Tibial artery (tissue), 4 donors: ENCODE measurements around the gene HYI.
A peak's percentile ranks its signal among the peaks of the same experiment; 100 is the strongest.
"Not testable (repeated sequence)": the region's sequence is repeated elsewhere in the genome, so short reads cannot be mapped to it uniquely, and the experiment has no call there.

Experiments used
- DNase-seq, 2 donors: peaks; one replicate each; pipeline ENCODE4 v3.0.0-alpha.2; 2019
- H3K27ac ChIP-seq, 2 donors: fragments of 200-600 bp; sonication (generic) in 1 of 2; 1 replicate in 1 of 2; 2 replicates in 1 of 2; pipeline ENCODE4 v1.5.1; 2018 to 2019; ENCODE audit warnings: mild to moderate bottlenecking in 1 of 2
- H3K27me3 ChIP-seq, 2 donors: fragments of 200-600 bp; sonication (generic) in 1 of 2; one replicate each; pipeline versions ENCODE4 v1.5.1 to v1.6.0; 2016 to 2019
- H3K36me3 ChIP-seq, 3 donors: fragments of 200-600 bp; sonication (generic) in 2 of 3; one replicate each; pipeline ENCODE4 v1.5.1; 2016 to 2019; ENCODE audit warnings: mild to moderate bottlenecking in 2 of 3
- H3K4me1 ChIP-seq, 4 donors: fragments of 200-600 bp; sonication (generic) in 2 of 4; 1 replicate in 3 of 4; 2 replicates in 1 of 4; pipeline ENCODE4 v1.5.1; 2016 to 2019
- H3K4me3 ChIP-seq, 2 donors: fragments of 200-600 bp; sonication (generic) in 1 of 2; 1 replicate in 1 of 2; 2 replicates in 1 of 2; pipeline ENCODE4 v1.5.1; 2018 to 2019; ENCODE audit warnings: mild to moderate bottlenecking in 2 of 2
- H3K9me3 ChIP-seq, 3 donors: fragments of 200-600 bp; sonication (generic) in 1 of 3; one replicate each; pipeline ENCODE4 v1.5.1; 2016 to 2019
- CTCF ChIP-seq, 2 experiments: fragments of 200-600 bp in 1 of 2; fragments of 450-650 bp in 1 of 2; IDR thresholded peaks; one replicate each; pipeline ENCODE4 v1.5.1; 2017 to 2019; ENCODE audit warnings: antibody characterized with exemption in 2 of 2, mild to moderate bottlenecking in 1 of 2, moderate library complexity in 1 of 2
- intact Hi-C: fragments of 100-400 bp; cut with DNase I; formaldehyde crosslinking; loops from one replicate; pipeline ENCODE4 v1.15.0; 2023; ENCODE audit warnings: low total_unique reads

The HYI gene

GRCh38 chr1:43460988-43461693 is 7.4 kb upstream of the HYI start:
- TF ChIP-seq CTCF (IDR thresholded peaks at IDR 0.05) = no peak
- Histone ChIP-seq H3K4me1 (no peaks in the 10 kb centered on the region), H3K4me3 (no peak overlapping the region), H3K27me3 (no peaks in the 10 kb centered on the region), H3K9me3 (no peaks in the 10 kb centered on the region), H3K36me3 (no peaks in the 10 kb centered on the region), H3K27ac (no peak overlapping the region)
- no peak for DNase-seq
- intact Hi-C loops = no loop called here

DNA sequence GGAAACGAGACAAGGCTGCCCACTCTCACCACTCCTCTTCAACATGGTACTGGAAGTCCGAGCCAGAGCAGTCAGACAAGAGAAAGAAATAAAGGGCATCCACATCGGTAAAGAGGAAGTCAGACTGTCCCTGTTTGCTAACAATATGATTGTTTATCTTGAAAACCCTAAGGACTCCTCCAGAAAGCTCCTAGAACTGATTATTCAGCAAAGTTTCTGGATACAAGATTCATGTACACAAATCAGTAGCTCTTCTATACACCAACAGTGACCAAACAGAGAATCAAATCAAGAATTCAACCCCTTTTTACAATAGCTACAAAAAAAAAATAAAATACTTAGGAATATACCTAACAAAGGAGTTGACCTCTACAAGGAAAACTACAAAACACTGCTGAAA is 4.6 kb upstream of the HYI start:
- H3K9me3 ChIP-seq, H3K4me3 ChIP-seq, H3K27ac ChIP-seq, H3K4me1 ChIP-seq, DNase-seq, H3K27me3 ChIP-seq, H3K36me3 ChIP-seq: not testable (repeated sequence)
- intact Hi-C loops = loop anchor here (5.0 kb wide), 1 partner anchor 254 kb away; no protein-coding TSS in a partner anchor

DNA sequence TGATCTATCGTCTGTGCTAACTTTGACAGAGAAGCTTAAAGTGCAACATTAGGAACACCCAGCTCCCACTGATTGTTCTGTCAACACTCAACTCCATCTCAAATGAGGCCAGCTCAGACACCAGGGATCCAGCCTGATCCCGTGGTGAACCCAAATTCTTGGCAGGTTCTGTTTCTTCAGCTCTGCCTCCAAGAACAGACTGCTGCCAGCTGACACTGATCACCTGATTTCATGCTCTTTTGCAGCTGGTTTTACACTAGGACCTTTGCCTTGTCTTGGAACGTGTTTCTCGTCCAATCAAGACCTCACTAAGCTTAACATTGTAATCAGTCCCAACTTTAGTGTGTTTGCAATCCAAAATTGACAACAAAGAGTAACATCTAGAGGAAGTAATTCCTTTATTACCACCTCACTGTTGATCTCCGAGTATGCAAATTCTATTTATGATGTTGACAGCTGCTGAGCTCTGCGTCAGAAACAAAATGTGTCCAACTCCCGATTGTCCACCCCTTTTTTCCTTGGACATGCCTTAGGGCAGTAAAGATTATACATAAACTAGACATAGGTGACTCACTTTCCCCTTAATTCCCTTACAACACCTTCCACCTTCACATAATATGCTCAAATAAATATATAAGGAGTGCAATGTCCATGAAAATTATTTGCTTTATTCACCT is 1.6 kb upstream of the HYI start:
- no peak for DNase-seq
- intact Hi-C loops = loop anchor here (5.0 kb wide), 1 partner anchor 257 kb away; no protein-coding TSS in a partner anchor
- Histone ChIP-seq H3K9me3 (no peaks in the 10 kb centered on the region), H3K4me3 (no peak overlapping the region), H3K36me3 (peaks cover 12 to 20% (median 17%) of the 10 kb centered on the region in 3 donors), H3K4me1 (peaks cover 0 to 16% (median 10%) of the 10 kb centered on the region in 4 donors), H3K27me3 (no peaks in the 10 kb centered on the region), H3K27ac (no peak overlapping the region)
- no peak for TF ChIP-seq CTCF (IDR thresholded peaks at IDR 0.05)

DNA sequence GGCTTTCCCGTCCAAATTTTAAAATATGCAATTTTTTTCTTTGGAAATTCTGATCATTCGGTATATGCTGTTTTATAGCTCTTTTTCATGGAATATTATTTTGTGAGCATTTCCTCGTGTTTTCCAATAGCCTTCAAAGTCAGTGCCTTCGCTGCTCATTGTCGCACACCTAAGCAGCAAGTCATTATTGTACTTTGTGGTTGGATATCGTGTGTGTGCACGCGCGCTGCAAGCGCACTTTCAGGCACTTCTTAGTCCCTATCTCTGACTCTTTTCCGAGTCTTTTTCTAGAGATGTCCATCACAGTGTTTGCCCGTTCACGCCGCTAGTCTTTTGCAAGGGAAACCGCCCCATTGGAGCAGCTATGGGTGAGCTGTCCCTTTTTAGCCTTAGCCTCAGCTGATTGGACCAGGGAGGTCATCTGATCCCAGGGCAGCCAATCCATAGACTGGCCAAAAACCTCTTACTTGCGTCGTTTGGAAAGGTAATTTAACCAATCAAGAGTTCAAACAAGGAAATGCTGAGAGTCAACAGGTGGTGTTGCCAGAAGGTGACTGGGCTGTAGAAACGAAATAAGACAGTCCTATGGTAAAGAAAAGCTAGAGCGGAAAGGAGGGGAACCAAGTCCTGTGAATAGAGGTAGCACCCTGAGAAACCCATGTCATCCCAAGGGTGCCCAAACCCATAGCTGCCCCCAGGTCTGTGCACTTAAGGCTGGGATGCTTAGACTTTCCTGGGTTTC is 710 bp upstream of the HYI start:
- peak overlapping the region; percentile 94 to 98 for H3K27ac ChIP-seq
- H3K4me3 ChIP-seq = peak overlapping the region; percentile 68 to 74
- peak in 1 of 2 experiments; percentile 20 for TF ChIP-seq CTCF (IDR thresholded peaks at IDR 0.05)
- H3K36me3 ChIP-seq = peaks cover 21 to 29% (median 26%) of the 10 kb centered on the region in 3 donors
- peak; percentile 70 to 86 for DNase-seq
- H3K9me3 ChIP-seq = no peaks in the 10 kb centered on the region
- intact Hi-C loops = loop anchor here (5.0 kb wide), 1 partner anchor 258 kb away; no protein-coding TSS in a partner anchor
- H3K27me3 ChIP-seq = no peaks in the 10 kb centered on the region
- H3K4me1 ChIP-seq = peaks cover 0 to 16% (median 10%) of the 10 kb centered on the region in 4 donors

GRCh38 chr1:43452789-43453441 is 816 bp downstream of the HYI start:
- H3K4me3 ChIP-seq = peak overlapping the region; percentile 68 to 74
- peak in 1 of 2 donors; percentile 60 for DNase-seq
- no peak for TF ChIP-seq CTCF (IDR thresholded peaks at IDR 0.05)
- intact Hi-C loops = no loop called here
- no peaks in the 10 kb centered on the region for H3K27me3 ChIP-seq
- H3K9me3 ChIP-seq = no peaks in the 10 kb centered on the region
- H3K27ac ChIP-seq = peak overlapping the region; percentile 94 to 98
- peaks cover 0 to 16% (median 10%) of the 10 kb centered on the region in 4 donors for H3K4me1 ChIP-seq
- peaks cover 35 to 44% (median 42%) of the 10 kb centered on the region in 3 donors for H3K36me3 ChIP-seq
